ENCODE results near the gene ORMDL3.

ORMDL3 gene

DNA sequence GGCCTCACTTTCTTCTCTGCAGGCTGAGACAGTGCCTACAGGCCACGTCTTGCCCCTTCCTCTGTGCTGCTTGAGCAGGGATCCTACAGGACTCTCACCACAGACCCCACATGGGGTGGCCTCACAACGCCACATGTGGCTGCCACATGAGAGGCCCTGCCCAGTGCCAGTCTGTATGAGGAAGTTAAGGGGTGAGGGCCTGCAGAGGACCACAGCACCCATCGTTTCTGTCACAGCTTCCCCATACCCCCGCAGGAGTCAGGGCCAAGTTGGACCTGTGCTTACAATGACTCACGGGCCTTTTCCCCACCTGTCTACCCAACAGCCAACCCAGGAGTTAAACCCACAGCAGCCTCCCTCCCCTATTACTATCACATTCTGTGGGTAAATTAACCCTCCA is 6.1 kb downstream of the ORMDL3 start:
- no peak for DNase-seq (ENCODE audit: low read depth in 2 of 2)
- no peak overlapping the region for H3K4me3 ChIP-seq (replicated peaks in 1 of 2; ENCODE audit: low read depth in 2 of 2, low read length in 2 of 2)
- TF ChIP-seq, protein P1, sequence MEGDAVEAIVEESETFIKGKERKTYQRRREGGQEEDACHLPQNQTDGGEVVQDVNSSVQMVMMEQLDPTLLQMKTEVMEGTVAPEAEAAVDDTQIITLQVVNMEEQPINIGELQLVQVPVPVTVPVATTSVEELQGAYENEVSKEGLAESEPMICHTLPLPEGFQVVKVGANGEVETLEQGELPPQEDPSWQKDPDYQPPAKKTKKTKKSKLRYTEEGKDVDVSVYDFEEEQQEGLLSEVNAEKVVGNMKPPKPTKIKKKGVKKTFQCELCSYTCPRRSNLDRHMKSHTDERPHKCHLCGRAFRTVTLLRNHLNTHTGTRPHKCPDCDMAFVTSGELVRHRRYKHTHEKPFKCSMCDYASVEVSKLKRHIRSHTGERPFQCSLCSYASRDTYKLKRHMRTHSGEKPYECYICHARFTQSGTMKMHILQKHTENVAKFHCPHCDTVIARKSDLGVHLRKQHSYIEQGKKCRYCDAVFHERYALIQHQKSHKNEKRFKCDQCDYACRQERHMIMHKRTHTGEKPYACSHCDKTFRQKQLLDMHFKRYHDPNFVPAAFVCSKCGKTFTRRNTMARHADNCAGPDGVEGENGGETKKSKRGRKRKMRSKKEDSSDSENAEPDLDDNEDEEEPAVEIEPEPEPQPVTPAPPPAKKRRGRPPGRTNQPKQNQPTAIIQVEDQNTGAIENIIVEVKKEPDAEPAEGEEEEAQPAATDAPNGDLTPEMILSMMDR (IDR thresholded peaks at IDR 0.05; ENCODE audit: low read depth, low read length), result no peak

DNA sequence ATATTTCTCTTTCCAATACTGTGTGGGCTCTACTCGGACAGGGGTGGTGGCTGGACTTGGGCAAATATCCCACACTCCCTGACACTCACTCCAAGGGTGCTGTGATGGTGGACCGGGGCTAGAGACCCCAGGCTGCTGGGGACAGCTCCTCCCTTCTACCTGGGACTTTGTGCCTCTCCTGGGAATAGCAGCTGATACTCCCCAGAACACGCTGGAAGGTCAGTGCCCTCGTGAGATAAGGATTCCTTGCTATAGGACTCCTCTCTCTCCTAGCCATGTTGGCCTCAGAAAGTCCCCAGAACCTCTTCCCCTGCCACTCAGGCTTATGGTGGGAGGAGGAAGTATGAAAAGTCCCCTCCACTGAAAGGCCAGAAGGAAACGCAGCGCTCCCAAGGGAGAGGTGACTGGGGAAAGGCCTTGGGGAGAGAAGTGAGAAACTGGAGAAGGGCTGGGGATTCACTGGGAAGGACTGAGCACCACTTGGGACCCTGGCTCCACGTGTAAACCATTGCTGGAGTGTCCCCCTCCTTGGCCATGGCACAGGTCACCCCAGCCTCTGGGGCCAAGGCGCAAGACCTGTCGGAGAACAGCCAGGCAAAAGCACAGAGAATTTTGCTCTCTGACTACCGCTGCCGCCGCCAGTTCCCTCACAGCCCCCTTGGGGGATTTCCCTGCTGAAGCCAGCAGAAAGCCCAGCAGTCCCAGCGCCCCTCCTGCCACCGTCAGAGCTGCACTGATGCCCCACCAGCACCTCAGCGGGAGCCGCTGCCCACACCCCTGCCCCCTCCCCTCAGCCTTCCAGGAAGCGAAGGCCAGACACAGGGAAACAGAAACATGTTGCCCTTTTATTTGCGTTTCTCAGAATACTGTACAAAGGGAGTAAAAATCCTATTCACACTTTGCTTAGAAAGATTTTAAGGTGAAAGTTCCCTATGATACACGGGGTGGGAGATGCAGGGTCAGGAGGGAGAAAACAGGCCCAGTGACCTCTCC is 6.9 kb downstream of the ORMDL3 start:
- TF ChIP-seq, protein P1 (IDR thresholded peaks at IDR 0.05; ENCODE audit: low read depth, low read length), result no peak
- DNase-seq (ENCODE audit: low read depth in 2 of 2), result no peak

DNA sequence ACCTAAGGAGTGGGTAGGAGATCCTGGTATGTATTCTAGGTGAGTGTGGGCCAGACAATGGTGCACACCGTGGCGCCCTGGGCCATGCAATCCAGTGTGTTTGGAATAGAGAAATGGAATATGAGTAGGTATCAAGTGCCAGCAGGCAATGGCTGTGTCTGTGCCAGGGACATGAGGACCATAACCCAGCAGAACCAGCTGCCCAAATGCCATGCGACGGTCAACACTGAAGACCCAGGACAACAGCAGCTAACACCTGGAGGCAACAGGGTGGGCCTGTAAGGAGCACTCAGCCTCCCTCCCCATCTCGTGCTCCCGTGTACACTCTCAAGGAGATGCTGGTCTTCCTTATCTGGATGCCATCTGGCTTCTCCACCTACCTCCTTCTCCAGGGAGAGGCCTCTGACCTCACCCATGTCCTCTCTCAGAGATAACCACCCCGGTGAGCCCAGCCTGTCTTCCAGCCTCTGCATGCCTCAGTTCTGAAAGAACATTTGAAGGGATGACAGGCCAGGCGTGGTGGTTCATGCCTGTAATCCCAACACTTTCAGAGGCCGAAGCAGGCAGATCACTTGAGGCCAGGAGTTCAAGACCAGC is 8.2 kb downstream of the ORMDL3 start:
- TF ChIP-seq, protein P1 (IDR thresholded peaks at IDR 0.05; ENCODE audit: low read depth, low read length), result no peak
- H3K4me3 ChIP-seq (replicated peaks in 1 of 2; ENCODE audit: low read depth in 2 of 2, low read length in 2 of 2), result no peak overlapping the region
- DNase-seq (ENCODE audit: low read depth in 2 of 2), result no peak

More for the DNA sequence above, 6.9 kb downstream of the ORMDL3 start:
- no peak overlapping the region for H3K4me3 ChIP-seq (replicated peaks in 1 of 2; ENCODE audit: low read depth in 2 of 2, low read length in 2 of 2)

DNA sequence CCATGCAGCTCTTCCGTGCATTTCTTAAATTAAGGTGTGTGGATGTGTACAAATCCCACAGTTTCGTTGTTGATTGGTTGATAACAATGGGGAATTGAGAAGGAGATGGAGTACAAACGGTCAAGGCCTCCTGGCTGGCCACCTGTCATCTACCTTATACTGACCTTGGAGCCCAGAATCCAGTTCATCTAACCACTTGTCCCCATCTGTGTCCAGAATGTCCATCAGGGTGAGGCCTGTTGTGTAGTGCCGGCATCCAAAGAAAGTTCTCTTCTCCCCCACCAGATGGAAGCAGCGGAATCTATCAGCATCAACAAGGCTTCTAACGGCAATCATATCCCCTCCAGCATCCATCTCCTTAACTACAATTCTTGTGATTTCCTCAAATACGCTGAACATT is 10.5 kb downstream of the ORMDL3 start:
- peak; percentile 13 to 18 for DNase-seq (ENCODE audit: low read depth in 2 of 2)
- H3K4me3 ChIP-seq (replicated peaks in 1 of 2; ENCODE audit: low read depth in 2 of 2, low read length in 2 of 2), result no peak overlapping the region
- TF ChIP-seq, protein P1 (IDR thresholded peaks at IDR 0.05; ENCODE audit: low read depth, low read length), result peak; percentile 6

DNA sequence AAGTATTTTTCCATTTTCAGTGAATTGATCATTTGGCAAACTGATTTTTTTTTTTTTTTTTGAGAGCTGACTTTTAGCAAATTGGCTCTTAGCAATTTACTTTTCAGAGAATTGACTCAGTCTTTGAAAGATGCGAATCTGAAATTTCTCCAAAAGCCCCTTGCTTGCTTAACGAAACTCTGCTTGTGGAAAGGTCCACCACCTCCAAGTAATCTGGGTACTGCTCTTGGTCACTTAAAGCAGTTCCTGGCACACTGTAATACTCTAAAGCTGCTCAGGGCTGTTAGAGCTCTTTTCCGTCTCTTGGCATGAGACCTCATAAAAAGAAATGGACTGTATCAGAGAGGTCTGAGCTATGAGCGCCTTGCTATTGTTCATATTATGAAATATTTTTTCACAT is 11.8 kb downstream of the ORMDL3 start:
- TF ChIP-seq, protein P1 (IDR thresholded peaks at IDR 0.05; ENCODE audit: low read depth, low read length), result no peak
- DNase-seq (ENCODE audit: low read depth in 2 of 2), result no peak
- no peak overlapping the region for H3K4me3 ChIP-seq (replicated peaks in 1 of 2; ENCODE audit: low read depth in 2 of 2, low read length in 2 of 2)

DNA sequence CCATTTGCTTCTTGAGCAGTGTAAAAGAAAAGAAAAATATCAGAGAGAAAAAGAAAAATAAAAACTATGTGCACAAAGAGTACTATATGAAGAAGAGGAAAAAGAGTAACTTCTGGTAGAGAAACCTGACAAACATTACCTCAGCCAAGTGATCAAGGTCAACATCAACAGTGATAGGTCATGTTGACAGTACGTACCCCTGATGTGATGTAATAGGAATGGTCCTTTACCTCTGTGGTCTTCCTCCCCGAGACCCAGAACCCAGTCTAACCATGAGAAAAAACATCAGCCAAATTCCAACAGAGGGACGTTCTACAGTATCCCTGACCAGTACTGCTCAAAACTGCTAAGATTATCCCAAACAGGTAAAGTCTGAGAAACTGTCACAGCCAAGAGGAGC is 13.4 kb downstream of the ORMDL3 start:
- TF ChIP-seq, protein P1 (IDR thresholded peaks at IDR 0.05; ENCODE audit: low read depth, low read length), result no peak
- H3K4me3 ChIP-seq (replicated peaks in 1 of 2; ENCODE audit: low read depth in 2 of 2, low read length in 2 of 2), result no peak overlapping the region
- no peak for DNase-seq (ENCODE audit: low read depth in 2 of 2)
